ENCODE results near the gene COPZ1. TPM values are rescaled to one million over a fixed set of nuclear protein-coding genes. Genes with fewer than 3 reads are reported as not detected.
"Not testable (repeated sequence)": the region's sequence is repeated elsewhere in the genome, so short reads cannot be mapped to it uniquely, and the experiment has no call there.

The COPZ1 gene, protein sequence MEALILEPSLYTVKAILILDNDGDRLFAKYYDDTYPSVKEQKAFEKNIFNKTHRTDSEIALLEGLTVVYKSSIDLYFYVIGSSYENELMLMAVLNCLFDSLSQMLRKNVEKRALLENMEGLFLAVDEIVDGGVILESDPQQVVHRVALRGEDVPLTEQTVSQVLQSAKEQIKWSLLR
- total RNA-seq = 100 to 1,000 TPM; 117 to 152 (median 133) TPM

DNA sequence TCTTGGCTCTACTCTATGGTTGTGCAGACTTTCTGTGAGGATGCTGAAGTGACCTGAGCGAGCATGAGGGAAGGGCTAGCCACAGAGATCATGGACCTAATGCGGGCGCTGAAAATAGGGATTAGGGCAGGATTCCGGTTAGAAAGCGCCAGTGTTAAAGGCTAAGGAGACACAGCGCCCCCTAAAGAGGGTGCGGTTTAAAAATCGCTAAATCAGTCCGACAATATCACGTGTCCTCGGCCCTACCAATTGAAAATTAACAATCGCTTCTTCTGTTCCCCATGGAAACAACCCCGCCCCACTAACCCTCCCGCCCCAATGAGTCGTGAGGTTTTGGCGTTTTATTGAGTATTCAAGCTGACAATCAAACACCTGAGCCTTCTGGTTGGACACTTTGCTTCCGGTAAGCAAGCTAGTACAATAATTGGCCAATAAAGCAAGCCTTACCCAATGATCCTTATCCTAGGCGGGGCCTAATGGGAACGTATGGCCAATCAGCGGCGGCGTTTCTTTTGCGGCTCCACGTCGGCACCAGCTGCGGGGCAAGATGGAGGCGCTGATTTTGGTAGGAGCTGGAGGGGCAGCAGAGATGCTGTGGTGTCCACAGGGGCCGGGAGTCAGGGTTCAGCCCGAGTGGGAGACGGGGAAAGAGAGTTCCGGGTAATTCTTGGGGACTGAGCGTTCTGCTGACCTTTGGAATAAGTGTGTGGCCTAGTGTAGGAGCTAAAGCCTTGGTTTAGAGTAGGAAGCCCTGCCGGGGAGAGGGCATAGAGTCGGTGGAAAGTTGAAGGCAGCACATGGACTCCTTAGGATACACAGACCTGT lies at the start of gene COPZ1:
COPZ1 (plus strand) TSS at position 515 of the 825 bp plus-strand sequence; CDS start at position 548, 33 bp downstream.
- in situ Hi-C loops (cut with MboI; ENCODE audit: low pct_unique_long_range_greater_than_20kb in 2 of 9, low sequenced_read_pairs in 9 of 9, unreplicated experiment in 9 of 9) = no loop called here
- 0 to 20% (median 1%) methylated on average over 2 to 14 of the region's 34 CpGs; no CpG with 5 or more reads in 1 of the 10 experiments for WGBS, 10 experiments
- peak within 1 kb of the TSS; percentile 94 to 98 for H3K27ac ChIP-seq

DNA sequence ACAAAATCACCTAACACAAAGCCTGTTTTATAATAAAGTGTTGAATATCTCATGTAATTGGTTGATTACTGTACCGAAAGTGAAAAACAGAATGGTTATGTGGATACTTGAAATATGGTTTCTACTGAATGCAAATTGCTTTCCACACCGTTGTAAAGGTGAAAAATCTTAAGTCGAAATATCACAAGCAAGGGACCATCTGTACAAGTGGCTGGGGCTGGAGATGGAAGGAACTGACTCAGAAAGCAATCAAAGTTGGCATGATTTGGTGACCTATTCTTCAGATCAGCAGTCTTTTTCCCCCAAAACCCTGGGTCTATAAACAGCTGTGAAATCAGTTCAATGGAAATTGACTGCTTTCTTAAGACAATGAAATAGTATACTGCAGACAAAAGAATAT lies 48.6 kb upstream of the COPZ1 start:
- peaks cover 4 to 13% of the 10 kb centered on the region in 2 donors for H3K4me1 ChIP-seq (replicated peaks in 1 of 2)
- no peak overlapping the region for H3K27ac ChIP-seq
- in situ Hi-C loops (cut with MboI; ENCODE audit: low pct_unique_long_range_greater_than_20kb in 2 of 9, low sequenced_read_pairs in 9 of 9, unreplicated experiment in 9 of 9) = no loop called here
- H3K4me3 ChIP-seq = no peak overlapping the region
- WGBS, 10 experiments = 71 to 100% (median 93%) methylated on average over 1 to 3 of the region's 3 CpGs
- ATAC-seq (replicated peaks in 6 of 8) = no peak

More for the DNA sequence above, at the start of gene COPZ1:
- peaks cover 13 to 25% of the 10 kb centered on the region in 2 donors for H3K4me1 ChIP-seq (replicated peaks in 1 of 2)
- H3K4me3 ChIP-seq = peak within 1 kb of the TSS; percentile 64 to 92 (median 68)
- peak; percentile 96 to 99 (median 98) for ATAC-seq (replicated peaks in 6 of 8)

DNA sequence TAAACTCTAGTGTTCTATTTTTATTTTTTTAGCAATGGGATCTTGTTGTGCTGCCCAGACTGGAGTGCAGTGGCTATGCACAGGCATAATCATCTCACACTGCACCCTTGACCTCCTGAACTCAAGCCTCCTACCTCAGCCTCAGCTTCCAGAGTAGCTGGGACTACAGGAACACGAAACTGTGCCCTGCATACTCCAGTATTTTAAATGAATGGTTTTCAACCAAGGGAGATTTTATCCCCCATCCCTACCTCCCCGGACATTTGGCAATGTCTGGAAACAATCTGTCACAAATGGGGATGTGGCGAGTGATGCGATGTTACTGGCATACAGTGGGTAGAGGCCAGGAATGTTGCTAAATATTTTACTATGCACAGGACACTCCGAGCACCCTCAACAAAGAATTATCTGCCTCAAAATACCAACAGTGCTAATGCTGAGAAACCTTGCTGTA lies 47.1 kb upstream of the COPZ1 start:
- in situ Hi-C loops (cut with MboI; ENCODE audit: low pct_unique_long_range_greater_than_20kb in 2 of 9, low sequenced_read_pairs in 9 of 9, unreplicated experiment in 9 of 9) = no loop called here
- peak overlapping the region; percentile 60 to 73 (median 71) for H3K4me3 ChIP-seq
- 0 to 74% (median 20%) methylated on average over 1 to 5 of the region's 5 CpGs; no CpG with 5 or more reads in 3 of the 10 experiments for WGBS, 10 experiments
- no peak overlapping the region for H3K27ac ChIP-seq
- H3K4me1 ChIP-seq (replicated peaks in 1 of 2) = peaks cover 18 to 26% of the 10 kb centered on the region in 2 donors
- ATAC-seq (replicated peaks in 6 of 8) = no peak

DNA sequence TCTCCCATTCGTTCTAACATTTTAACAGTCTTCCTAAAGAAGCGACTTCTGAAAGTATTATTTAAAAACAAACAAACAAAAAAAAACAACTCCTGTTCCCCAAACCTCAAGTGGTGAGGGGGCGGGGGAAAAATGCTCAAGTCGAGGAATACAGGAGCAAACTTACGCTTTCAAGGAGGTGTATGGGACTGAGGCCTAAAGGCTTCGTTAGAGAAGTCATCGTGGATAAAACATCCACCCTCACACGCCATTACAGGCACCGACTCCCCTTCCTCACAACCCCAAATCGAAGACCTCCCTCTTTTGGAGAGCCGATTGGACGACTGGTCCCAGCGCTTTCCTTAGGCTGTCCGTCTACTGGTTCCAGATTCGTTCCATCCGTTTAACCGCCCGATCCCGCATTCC lies 45.7 kb upstream of the COPZ1 start:
- H3K27ac ChIP-seq = peak overlapping the region; percentile 72 to 96
- in situ Hi-C loops (cut with MboI; ENCODE audit: low pct_unique_long_range_greater_than_20kb in 2 of 9, low sequenced_read_pairs in 9 of 9, unreplicated experiment in 9 of 9) = no loop called here
- ATAC-seq (replicated peaks in 6 of 8) = no peak
- 0 to 10% (median 0%) methylated on average over 1 to 16 of the region's 19 CpGs for WGBS, 10 experiments
- peaks cover 30 to 40% of the 10 kb centered on the region in 2 donors for H3K4me1 ChIP-seq (replicated peaks in 1 of 2)
- H3K4me3 ChIP-seq = peak overlapping the region; percentile 60 to 73 (median 71)

DNA sequence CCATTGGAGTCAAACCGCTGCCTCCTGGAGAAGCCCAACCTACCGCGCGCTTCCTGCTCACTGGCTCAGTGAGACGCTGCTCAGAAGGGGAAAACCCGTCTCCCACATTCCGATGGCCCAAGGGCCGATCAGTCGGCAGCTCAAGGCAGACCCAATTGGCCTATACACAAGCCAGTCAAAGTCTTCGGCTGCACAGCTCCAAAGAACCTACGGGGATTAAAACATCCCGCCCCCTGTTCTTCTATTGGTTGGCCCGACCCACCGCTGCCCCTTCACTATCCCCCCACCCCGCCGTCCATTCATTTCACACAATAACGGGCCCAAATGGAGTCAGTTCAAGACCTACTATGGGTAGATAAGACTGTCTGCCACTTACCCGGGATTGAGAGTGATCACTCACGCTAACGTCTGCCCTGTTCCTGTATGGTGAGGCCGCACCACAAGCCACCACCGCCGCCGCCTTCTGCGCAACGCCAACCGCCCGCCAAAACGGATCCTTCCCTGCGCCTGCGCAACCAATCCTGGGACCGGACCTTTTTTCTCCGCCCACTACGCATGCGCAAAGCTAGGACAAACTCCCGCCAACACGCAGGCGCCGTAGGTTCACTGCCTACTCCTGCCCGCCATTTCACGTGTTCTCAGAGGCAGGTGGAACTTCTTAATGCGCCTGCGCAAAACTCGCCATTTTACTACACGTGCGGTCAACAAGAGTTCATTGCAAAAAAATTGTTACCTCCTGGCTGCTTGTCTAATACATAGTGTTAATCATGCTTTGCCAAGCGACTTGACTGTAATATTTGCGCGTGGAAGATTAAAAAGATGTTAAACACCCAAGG lies 45.1 kb upstream of the COPZ1 start, which contains the start of gene CBX5:
CBX5 (minus strand) TSS at position 491 of the 836 bp plus-strand sequence. CDS start 22,472 bp downstream, outside the sequence.
- WGBS, 10 experiments = 0 to 5% (median 0%) methylated on average over 1 to 17 of the region's 49 CpGs; no CpG with 5 or more reads in 1 of the 10 experiments
- Histone ChIP-seq H3K4me3 (peak within 1 kb of the TSS; percentile 60 to 73 (median 71)), H3K27ac (peak within 1 kb of the TSS; percentile 96), H3K4me1 (replicated peaks in 1 of 2) (peaks cover 31 to 46% of the 10 kb centered on the region in 2 donors)
- in situ Hi-C loops (cut with MboI; ENCODE audit: low pct_unique_long_range_greater_than_20kb in 2 of 9, low sequenced_read_pairs in 9 of 9, unreplicated experiment in 9 of 9) = no loop called here
- peak; percentile 71 to 86 (median 84) for ATAC-seq (replicated peaks in 6 of 8)

DNA sequence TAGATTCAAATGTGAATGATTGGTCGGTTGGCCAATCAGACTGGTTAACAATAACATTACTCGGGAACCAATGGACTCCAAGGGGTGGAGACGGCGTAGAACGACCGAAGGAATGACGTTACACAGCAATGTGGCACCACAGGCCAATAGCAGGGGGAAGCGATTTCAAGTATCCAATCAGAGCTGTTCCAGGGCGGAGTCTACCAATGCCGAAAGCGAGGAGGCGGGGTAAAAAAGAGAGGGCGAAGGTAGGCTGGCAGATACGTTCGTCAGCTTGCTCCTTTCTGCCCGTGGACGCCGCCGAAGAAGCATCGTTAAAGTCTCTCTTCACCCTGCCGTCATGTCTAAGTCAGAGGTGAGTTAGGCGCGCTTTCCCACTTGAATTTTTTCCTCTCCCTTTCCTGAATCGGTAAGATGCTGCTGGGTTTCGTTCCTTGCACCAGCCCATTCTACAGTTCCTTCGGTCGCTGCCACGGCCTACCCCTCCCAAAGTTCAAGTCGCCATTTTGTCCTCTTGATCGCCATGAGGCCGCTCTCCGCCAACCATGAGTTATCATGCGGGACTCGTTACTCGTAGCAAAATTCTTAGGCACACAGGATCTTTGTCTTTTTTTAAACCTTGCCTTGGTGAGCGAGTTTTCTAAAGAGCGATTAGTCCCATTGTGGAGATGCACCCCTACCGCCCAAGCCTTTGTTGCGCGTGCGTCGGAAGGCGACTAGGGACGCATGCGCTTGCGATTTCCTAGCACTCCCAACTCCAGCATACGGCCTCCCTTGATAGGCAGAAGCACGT lies 44.3 kb upstream of the COPZ1 start, which contains the start of gene HNRNPA1:
HNRNPA1 (plus strand) TSS at position 259 of the 793 bp plus-strand sequence; CDS start at position 341, 82 bp downstream.
- in situ Hi-C loops (cut with MboI; ENCODE audit: low pct_unique_long_range_greater_than_20kb in 2 of 9, low sequenced_read_pairs in 9 of 9, unreplicated experiment in 9 of 9) = no loop called here
- peak; percentile 73 to 88 (median 84) for ATAC-seq (replicated peaks in 6 of 8)
- 0 to 3% (median 1%) methylated on average over 7 to 36 of the region's 48 CpGs for WGBS, 10 experiments
- H3K4me3 ChIP-seq = peak within 1 kb of the TSS; percentile 60 to 73 (median 71)
- H3K27ac ChIP-seq = peak within 1 kb of the TSS; percentile 96
- H3K4me1 ChIP-seq (replicated peaks in 1 of 2) = peaks cover 31 to 49% of the 10 kb centered on the region in 2 donors

DNA sequence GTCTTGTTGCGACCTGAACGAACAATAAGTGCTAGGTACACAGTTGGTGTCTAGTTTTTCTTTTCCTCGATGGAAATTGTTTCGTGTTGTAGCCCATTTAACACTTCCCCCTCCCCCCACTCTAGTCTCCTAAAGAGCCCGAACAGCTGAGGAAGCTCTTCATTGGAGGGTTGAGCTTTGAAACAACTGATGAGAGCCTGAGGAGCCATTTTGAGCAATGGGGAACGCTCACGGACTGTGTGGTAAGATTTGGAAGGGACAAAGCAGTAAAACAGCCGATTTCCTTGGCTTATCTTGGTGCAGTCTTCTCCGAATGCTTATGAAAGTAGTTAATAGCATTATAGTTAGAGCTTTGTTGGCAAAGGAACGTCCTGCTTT lies 43.7 kb upstream of the COPZ1 start:
- ATAC-seq (replicated peaks in 6 of 8); in situ Hi-C loops (cut with MboI; ENCODE audit: low pct_unique_long_range_greater_than_20kb in 2 of 9, low sequenced_read_pairs in 9 of 9, unreplicated experiment in 9 of 9): not testable (repeated sequence)
- Histone ChIP-seq H3K4me1 (replicated peaks in 1 of 2) (peaks cover 31 to 52% of the 10 kb centered on the region in 2 donors), H3K27ac (peak overlapping the region; percentile 87 to 96), H3K4me3 (peak overlapping the region; percentile 60 to 73 (median 71))
- 0 to 4% (median 0%) methylated on average over 1 to 9 of the region's 10 CpGs for WGBS, 10 experiments

DNA sequence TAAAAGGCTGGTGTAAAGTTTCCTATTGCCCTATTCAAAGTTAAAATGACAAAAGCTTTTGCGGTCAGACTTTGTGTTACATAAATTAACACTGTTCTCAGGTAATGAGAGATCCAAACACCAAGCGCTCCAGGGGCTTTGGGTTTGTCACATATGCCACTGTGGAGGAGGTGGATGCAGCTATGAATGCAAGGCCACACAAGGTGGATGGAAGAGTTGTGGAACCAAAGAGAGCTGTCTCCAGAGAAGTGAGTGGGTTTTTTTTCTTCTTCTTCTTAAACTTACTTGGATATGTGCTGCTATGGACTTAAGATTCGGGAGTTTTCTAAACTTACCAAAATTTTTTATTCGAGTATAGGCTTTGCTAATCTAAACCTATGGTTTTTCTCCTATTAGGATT lies 43.2 kb upstream of the COPZ1 start:
- peaks cover 31 to 52% of the 10 kb centered on the region in 2 donors for H3K4me1 ChIP-seq (replicated peaks in 1 of 2)
- in situ Hi-C loops (cut with MboI; ENCODE audit: low pct_unique_long_range_greater_than_20kb in 2 of 9, low sequenced_read_pairs in 9 of 9, unreplicated experiment in 9 of 9); ATAC-seq (replicated peaks in 6 of 8); H3K27ac ChIP-seq: not testable (repeated sequence)
- H3K4me3 ChIP-seq = peak overlapping the region; percentile 60 to 73 (median 71)
- WGBS, 10 experiments = 0 to 20% (median 0%) methylated on average over 1 to 4 of the region's 4 CpGs; no CpG with 5 or more reads in 3 of the 10 experiments

DNA sequence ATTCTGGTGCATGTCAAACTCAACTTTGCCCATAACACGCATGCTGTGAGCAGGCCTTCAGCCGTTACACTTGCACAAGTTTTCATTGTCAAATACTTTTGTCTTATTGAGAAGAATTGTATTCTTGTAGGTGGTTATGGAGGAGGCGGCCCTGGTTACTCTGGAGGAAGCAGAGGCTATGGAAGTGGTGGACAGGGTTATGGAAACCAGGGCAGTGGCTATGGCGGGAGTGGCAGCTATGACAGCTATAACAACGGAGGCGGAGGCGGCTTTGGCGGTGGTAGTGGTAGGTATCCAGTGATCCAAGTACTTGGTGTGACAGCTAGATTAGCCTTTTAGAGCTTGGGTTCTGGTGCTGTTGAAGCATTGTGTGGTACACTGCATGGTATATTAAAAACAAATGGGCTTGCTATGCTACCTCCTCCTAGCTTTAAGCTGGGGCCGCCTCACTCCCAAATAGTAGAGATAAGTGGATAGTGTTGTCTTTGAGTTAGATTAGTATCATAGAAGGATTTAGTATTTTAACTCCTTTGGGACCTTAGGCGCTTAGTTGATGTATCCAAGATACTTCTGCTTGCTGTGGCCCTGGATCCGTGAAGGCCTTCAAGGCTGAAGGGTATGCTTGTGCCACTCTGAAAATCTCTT lies 41.9 kb upstream of the COPZ1 start:
- peaks cover 28 to 44% of the 10 kb centered on the region in 2 donors for H3K4me1 ChIP-seq (replicated peaks in 1 of 2)
- ATAC-seq (replicated peaks in 6 of 8) = no peak
- no peak overlapping the region for H3K27ac ChIP-seq
- in situ Hi-C loops (cut with MboI; ENCODE audit: low pct_unique_long_range_greater_than_20kb in 2 of 9, low sequenced_read_pairs in 9 of 9, unreplicated experiment in 9 of 9) = no loop called here
- 0 to 100% (median 34%) methylated on average over 1 to 8 of the region's 11 CpGs for WGBS, 10 experiments
- peak overlapping the region in 2 of 5 donors; percentile 2 to 73 for H3K4me3 ChIP-seq

DNA sequence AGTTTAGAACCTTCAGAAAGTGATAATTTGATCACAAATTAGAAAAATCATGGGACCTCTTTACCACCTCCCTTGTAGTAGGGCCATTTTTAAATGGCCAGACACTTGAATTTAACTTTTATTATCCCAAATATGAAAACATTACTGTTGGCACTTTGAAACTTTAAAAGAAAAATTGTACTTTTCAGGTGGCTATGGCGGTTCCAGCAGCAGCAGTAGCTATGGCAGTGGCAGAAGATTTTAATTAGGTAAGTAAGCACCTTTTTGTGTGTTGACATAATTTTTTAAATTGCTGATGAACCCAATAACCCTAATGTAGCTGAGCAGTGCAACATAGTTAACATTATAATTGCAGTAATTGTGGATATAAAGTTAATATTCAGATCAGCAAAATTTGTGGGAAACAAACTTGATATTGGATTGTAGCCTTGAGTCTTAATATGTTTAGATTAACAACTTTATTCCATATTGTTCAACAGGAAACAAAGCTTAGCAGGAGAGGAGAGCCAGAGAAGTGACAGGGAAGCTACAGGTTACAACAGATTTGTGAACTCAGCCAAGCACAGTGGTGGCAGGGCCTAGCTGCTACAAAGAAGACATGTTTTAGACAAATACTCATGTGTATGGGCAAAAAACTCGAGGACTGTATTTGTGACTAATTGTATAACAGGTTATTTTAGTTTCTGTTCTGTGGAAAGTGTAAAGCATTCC lies 40.7 kb upstream of the COPZ1 start:
- ATAC-seq (replicated peaks in 6 of 8); in situ Hi-C loops (cut with MboI; ENCODE audit: low pct_unique_long_range_greater_than_20kb in 2 of 9, low sequenced_read_pairs in 9 of 9, unreplicated experiment in 9 of 9); H3K27ac ChIP-seq: not testable (repeated sequence)
- WGBS, 10 experiments = 0 to 86% (median 78%) methylated on average over 1 of the region's 2 CpGs; no CpG with 5 or more reads in 1 of the 10 experiments
- Histone ChIP-seq H3K4me1 (replicated peaks in 1 of 2) (peaks cover 28 to 40% of the 10 kb centered on the region in 2 donors), H3K4me3 (peak overlapping the region in 1 of 5 donors; percentile 2)
